GM12878 (cell line): Measurements from ENCODE around the gene SERPINB10. TPM values are rescaled to one million over a fixed set of nuclear protein-coding genes. Genes with fewer than 3 reads are reported as not detected.
A peak's percentile ranks its signal among the peaks of the same experiment; 100 is the strongest.

ENCODE experiments used
- BCL3 ChIP-seq: IDR thresholded peaks from 2 replicates; pipeline ENCODE4 v1.6.1; 2011; ENCODE audit warnings: borderline replicate concordance, low read depth, mild to moderate bottlenecking, moderate library complexity, low read length; ENCODE audit not compliant: insufficient read depth, poor library complexity, severe bottlenecking
- CBX5 ChIP-seq: sonication (generic); IDR thresholded peaks from 2 replicates; pipeline ENCODE4 v1.6.1; 2016; ENCODE audit warnings: low read depth, moderate library complexity, mild to moderate bottlenecking, inconsistent platforms
- FOXM1 ChIP-seq: IDR thresholded peaks from 2 replicates; pipeline ENCODE4 v1.6.1; 2012; ENCODE audit warnings: low read depth, mild to moderate bottlenecking, inconsistent platforms, low read length, moderate library complexity
- HDGF ChIP-seq: fragments of 450-650 bp; IDR thresholded peaks from 2 replicates; pipeline ENCODE4 v1.6.1; 2016; ENCODE audit warnings: antibody characterized with exemption
- IRF4 ChIP-seq: IDR thresholded peaks from 2 replicates; pipeline ENCODE4 v1.6.1; 2011; ENCODE audit warnings: low read depth, low read length
- MEF2B ChIP-seq: fragments of 450-650 bp; IDR thresholded peaks from 2 replicates; pipeline ENCODE4 v1.6.1; 2018; ENCODE audit warnings: mild to moderate bottlenecking, moderate library complexity; ENCODE audit not compliant: partially characterized antibody, poor library complexity, severe bottlenecking
- NR2C2 ChIP-seq: IDR thresholded peaks from 2 replicates; pipeline ENCODE4 v1.6.1; 2011; ENCODE audit warnings: borderline replicate concordance, low read depth; ENCODE audit not compliant: control insufficient read depth, insufficient read length
- POU2F2 ChIP-seq: IDR thresholded peaks from 3 replicates; pipeline ENCODE4 v1.6.1; 2011; ENCODE audit warnings: low read depth, mild to moderate bottlenecking, low read length, borderline replicate concordance
- RB1 ChIP-seq: fragments of 450-650 bp; formaldehyde crosslinking; IDR thresholded peaks from 2 replicates; pipeline ENCODE4 v1.6.1; 2017; ENCODE audit warnings: mild to moderate bottlenecking, borderline replicate concordance
- RFX5 ChIP-seq: IDR thresholded peaks from 2 replicates; pipeline ENCODE4 v1.6.1; 2011; ENCODE audit warnings: low read depth, low read length, improper control_type of control experiment
- USF1 ChIP-seq: IDR thresholded peaks from 2 replicates; pipeline ENCODE4 v1.6.1; 2011; ENCODE audit warnings: borderline replicate concordance, low read depth, mild to moderate bottlenecking, moderate library complexity, mixed read lengths, low read length; ENCODE audit not compliant: insufficient read depth; ENCODE audit errors: extremely low read length
- polyA plus RNA-seq, 11 experiments: library from polyadenylated mRNA; depleted of rRNA in 4 of 11; unstranded in 6 of 11; stranded (reverse) in 5 of 11; fragments of >200 nt; fragmentation: Nextera tagmentation in 4 of 11; fragmentation: Illumina TruSeq in 1 of 11; extraction: Ambion mirVana in 4 of 11; extraction: Trizol in 1 of 11; gene quantifications; 1 replicate in 1 of 11; 2 replicates in 10 of 11; pipeline versions ENCODE4 v1.2.1 to v1.2.3, GENCODE V29; 2011 to 2016; ENCODE audit warnings: inconsistent platforms in 2 of 11, missing spikeins in 2 of 11, low read depth in 1 of 11
- total RNA-seq, 4 experiments: library from RNA; depleted of rRNA in 3 of 4; stranded (reverse); fragments of >200 nt in 3 of 4; fragmentation: Illumina TruSeq in 1 of 4; extraction: Trizol in 1 of 4; gene quantifications; 2 replicates each; pipeline versions ENCODE4 v1.2.1 to v1.2.3, GENCODE V29; 2013 to 2021

Gene SERPINB10
- total and polyA plus RNA-seq, 10 of the 15 experiments (the other 5 are each of a cell fraction or from before 2014, with no cell fraction given), result 12.0 to 83.5 (median 24.1) TPM

- TF ChIP-seq BCL3 (peak; percentile 65), RB1 (peak; percentile 95; the same call in 1 of the 2 replicates), CBX5 (0 out of 2 replicates have a peak, but pooled peaks have one; percentile 35), NR2C2 (no peak), FOXM1 (0 out of 2 replicates have a peak, but pooled peaks have one; percentile 57), USF1 (no peak), HDGF (0 out of 2 replicates have a peak, but pooled peaks have one; percentile 52), IRF4 (0 out of 2 replicates have a peak, but pooled peaks have one; percentile 1), RFX5 (no peak), POU2F2 (peak; percentile 68; the same call in 1 of the 3 replicates), MEF2B (no peak)
Measured at GRCh38 chr18:63949068-63949737, 41.4 kb downstream of the SERPINB10 start, which contains the start of gene HMSD (continued).
